ENCODE results near the gene GLIPR1L2.

Gene GLIPR1L2

DNA sequence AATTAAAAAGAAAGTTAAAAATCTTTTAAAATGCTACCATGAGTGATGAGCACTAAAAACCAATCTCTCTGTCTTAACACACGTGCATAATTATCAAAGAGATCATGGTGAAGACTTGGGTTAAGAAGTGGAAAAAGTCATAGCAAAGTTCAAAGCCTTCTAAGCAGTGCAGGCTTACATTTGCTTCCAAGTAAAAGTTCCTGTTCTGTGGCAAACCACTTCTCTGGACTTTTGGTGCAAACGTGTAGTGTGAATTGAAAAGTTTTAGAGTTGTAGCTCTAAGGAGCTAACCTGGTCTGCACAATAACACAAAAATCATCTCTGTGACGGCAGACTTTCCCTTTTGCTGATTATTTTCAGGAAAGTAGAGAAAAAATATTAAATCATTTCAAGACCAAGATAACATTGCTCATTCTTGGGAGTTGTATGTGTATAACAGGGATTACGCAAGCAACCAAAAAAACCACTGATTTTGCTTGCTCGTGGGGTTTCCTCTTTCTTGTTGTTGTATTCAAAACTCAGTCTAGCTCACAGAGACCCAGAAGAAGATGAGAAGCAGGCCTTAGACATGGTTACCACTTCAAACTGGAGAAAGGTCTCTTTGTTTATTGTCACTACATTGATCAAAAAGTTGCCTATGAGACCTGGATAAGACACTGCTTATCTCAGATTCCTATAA is 87.4 kb downstream of the GLIPR1L2 start:
- no peak for DNase-seq (ENCODE audit: low read depth)

DNA sequence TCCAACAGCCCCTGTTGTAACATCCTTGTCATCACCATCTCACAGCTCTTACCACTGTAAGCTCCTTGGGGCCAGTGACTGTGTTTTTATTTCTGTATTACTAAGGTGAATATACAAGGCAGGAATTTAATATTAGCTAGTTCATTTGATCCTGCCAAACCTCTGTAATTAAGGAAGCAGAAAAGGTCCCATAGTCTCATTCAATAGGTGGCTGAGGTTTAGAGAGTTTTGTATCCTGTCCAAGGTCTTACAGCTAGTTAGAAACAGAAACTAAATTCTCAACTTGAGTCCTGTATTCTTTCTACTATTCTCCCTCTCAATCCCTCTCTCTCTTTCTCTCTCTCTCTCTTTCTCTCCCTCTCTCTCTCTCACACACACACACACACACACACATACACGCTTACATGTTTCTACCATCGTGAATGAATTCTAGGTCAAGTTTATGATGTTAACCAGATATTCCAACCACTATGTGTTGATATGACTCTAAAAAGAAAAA is 89.1 kb downstream of the GLIPR1L2 start:
- no peak for DNase-seq (ENCODE audit: low read depth)

DNA sequence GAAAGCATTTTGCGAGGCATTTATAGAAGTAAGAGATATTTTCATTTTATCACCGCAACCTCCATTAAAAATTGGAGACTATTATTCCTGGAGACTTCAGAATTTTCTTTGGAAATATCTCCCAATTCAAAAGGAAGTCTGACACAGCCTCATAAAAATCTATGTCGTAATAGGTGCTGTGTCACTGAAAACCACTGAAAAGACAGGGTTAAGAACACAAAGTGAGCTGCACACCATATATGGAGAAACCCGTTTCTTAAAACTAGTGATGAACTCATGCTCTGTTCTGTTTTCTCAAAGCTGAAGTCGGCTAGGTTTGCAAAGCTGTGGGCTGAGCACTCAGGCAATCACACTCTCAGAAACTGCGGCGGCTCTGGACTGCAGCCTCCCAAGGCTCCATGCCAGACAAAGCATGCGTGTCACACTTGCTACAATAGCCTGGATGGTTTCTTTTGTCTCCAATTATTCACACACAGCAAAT is 89.6 kb downstream of the GLIPR1L2 start, which contains the start of gene GLIPR1:
GLIPR1 (plus strand) TSS at position 287 of the 481 bp plus-strand sequence; CDS start at position 413, 126 bp downstream.
- DNase-seq (ENCODE audit: low read depth), result peak; percentile 50

DNA sequence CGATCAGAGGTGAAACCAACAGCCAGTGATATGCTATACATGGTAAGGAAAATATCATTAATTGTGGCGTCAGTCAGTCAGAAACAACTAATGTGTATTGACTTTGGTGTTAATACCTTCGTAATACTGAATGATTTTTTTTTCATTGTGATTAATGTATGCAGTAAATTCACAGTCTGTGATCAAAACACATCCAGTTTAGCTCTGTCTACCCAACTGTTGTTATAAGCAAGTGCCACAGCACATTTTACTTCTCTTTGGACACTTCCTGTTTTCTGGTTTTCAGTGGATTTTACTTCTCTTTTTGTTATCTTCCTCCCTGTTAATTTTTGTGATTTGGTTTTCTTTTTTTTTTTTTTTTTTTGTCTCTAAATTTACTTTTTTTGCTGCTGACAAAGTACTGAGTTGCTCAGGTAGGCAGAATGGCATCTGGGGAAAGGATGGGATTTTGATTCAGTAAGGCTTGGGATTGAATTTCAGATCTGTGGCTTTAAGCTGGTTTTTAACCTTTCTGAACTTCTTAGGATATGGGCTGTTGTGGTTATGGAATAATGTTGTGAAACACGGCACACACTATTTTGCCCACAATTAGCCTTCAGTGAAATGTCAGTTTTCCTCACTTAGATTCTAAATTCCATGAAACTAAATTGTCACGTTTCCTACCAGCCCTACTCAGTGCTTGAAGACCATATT is 90.3 kb downstream of the GLIPR1L2 start:
- DNase-seq (ENCODE audit: low read depth), result no peak

DNA sequence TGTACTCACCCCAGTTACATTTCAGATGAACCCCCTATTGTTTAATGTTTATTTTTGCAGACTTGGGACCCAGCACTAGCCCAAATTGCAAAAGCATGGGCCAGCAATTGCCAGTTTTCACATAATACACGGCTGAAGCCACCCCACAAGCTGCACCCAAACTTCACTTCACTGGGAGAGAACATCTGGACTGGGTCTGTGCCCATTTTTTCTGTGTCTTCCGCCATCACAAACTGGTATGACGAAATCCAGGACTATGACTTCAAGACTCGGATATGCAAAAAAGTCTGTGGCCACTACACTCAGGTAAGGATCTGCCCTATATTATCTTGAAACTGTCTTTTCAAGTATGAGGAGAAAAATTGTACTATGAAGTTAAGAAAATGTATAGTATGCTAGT is 90.9 kb downstream of the GLIPR1L2 start:
- no peak for DNase-seq (ENCODE audit: low read depth)
